ENCODE measurements around the gene CPNE4.

The CPNE4 gene

DNA sequence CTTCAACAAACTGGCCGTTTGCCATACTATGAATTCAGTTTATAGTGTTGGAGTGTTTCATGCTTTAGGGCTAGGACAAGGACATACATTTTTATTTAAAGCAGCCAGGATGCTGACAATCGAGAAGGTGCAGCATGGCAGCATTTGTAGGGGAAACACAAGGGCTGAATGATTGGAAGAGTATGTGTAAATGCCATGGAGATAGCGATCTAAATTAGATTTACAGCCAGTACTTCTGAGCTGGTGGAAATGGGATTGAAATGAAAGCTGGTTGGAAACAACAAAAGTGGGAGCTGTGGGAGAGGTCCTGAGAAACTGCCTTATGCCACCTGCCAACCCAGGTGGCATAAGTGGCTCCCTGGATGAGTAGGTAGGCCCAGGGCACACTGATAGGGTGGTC lies 322.2 kb downstream of the CPNE4 start:
- Histone ChIP-seq H3K4me1 (ENCODE audit: control insufficient read depth, insufficient read depth, low read length) (no peaks in the 10 kb centered on the region), H3K27me3 (ENCODE audit: control insufficient read depth, insufficient read depth, low read length) (no peaks in the 10 kb centered on the region), H3K4me3 (ENCODE audit: low read length) (no peak overlapping the region), H3K27ac (ENCODE audit: low read depth, low read length) (no peak overlapping the region), H3K36me3 (ENCODE audit: control insufficient read depth, insufficient read depth, low read length) (no peaks in the 10 kb centered on the region), H3K9ac (ENCODE audit: low read length) (no peak overlapping the region)

DNA sequence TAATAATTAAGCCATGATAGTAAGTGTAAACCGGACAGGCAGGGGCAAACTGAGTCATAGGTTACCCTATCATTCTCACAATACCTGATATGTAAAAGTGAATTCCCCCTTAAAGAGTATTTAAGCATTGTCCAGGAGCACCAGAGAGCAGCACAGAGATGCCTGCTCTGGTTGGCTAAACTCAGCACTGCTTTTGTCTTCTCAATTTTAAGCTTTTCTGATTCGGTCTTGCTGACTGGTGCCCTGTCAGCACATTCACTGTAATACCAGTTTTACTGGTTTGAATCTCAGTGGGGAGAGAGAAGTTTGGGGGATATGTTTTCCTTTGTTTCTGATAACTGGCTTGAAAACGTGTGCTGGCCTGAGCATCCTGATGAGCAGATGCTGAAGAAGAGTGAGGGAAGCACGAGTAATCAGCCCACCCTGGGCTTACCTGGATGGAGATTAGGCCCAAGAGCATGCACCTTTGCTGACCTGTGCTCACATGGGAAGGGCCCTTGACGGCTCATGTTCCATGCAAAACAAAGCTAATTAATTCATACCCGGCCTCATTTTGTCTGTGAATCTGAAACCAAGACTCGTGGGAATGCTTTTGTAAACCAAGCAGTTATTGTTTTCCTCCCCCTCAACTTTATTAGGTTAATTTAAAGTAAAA lies 323.6 kb downstream of the CPNE4 start:
- Histone ChIP-seq H3K4me1 (ENCODE audit: control insufficient read depth, insufficient read depth, low read length) (no peaks in the 10 kb centered on the region), H3K27ac (ENCODE audit: low read depth, low read length) (no peak overlapping the region), H3K27me3 (ENCODE audit: control insufficient read depth, insufficient read depth, low read length) (no peaks in the 10 kb centered on the region), H3K4me3 (ENCODE audit: low read length) (no peak overlapping the region), H3K36me3 (ENCODE audit: control insufficient read depth, insufficient read depth, low read length) (no peaks in the 10 kb centered on the region), H3K9ac (ENCODE audit: low read length) (no peak overlapping the region)

DNA sequence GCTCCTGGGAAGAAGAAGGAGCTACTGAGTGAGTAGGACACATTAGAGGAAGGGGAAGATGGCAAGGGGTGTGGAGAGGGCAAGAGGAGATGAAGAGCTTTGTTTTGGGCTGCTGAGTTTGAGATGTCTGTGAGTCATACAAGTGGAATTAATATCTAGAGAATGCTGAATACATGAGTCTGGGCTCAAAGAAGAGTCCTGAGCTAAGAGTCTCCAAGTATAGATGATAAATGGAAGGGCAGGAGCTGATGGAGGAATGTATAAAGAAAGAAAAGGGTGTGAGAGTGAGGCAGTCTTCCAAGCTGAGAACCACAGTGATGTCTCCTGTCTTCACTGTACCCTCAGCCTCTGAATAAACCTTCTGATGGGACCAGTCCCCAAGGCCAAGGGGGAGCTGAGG lies 326.6 kb downstream of the CPNE4 start:
- Histone ChIP-seq H3K27ac (ENCODE audit: low read depth, low read length) (no peak overlapping the region), H3K4me3 (ENCODE audit: low read length) (no peak overlapping the region), H3K9ac (ENCODE audit: low read length) (no peak overlapping the region), H3K27me3 (ENCODE audit: control insufficient read depth, insufficient read depth, low read length) (no peaks in the 10 kb centered on the region), H3K36me3 (ENCODE audit: control insufficient read depth, insufficient read depth, low read length) (no peaks in the 10 kb centered on the region), H3K4me1 (ENCODE audit: control insufficient read depth, insufficient read depth, low read length) (no peaks in the 10 kb centered on the region)

DNA sequence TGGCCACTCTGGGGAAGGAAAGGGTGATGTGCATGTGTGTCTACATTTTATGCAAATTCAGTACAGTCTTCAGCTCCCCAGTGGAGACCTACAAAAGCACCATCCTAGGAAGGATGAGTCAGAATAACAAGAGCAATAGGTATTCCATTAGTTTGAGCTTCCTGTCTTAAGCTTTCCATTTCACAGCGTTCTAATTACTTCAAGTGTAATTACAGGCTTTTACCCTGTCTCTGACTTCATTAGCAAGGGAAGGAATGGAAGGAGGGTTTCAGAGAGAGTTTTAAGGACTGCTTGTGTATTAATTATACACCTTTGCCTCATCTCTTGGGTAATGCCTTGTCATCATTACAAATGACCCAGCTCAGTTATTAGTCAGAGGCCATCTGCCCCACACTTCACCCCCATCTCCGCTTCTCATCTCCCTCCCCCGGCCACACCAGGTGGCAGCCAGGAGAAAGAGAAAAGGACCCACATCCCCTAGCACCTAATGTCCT lies 329.2 kb downstream of the CPNE4 start:
- Histone ChIP-seq H3K27me3 (ENCODE audit: control insufficient read depth, insufficient read depth, low read length) (no peaks in the 10 kb centered on the region), H3K9ac (ENCODE audit: low read length) (no peak overlapping the region), H3K27ac (ENCODE audit: low read depth, low read length) (no peak overlapping the region), H3K4me3 (ENCODE audit: low read length) (no peak overlapping the region), H3K4me1 (ENCODE audit: control insufficient read depth, insufficient read depth, low read length) (no peaks in the 10 kb centered on the region), H3K36me3 (ENCODE audit: control insufficient read depth, insufficient read depth, low read length) (no peaks in the 10 kb centered on the region)

- H3K4me1 ChIP-seq (ENCODE audit: control insufficient read depth, insufficient read depth, low read length), result no peaks in the 10 kb centered on the region
- no peak overlapping the region for H3K27ac ChIP-seq (ENCODE audit: low read depth, low read length)
- H3K4me3 ChIP-seq (ENCODE audit: low read length), result no peak overlapping the region
- no peak overlapping the region for H3K9ac ChIP-seq (ENCODE audit: low read length)
- H3K36me3 ChIP-seq (ENCODE audit: control insufficient read depth, insufficient read depth, low read length), result no peaks in the 10 kb centered on the region
- H3K27me3 ChIP-seq (ENCODE audit: control insufficient read depth, insufficient read depth, low read length), result no peaks in the 10 kb centered on the region
Measured at GRCh38 chr3:131705099-131705498, 329.7 kb downstream of the CPNE4 start.

- no peaks in the 10 kb centered on the region for H3K27me3 ChIP-seq (ENCODE audit: control insufficient read depth, insufficient read depth, low read length)
- no peak overlapping the region for H3K9ac ChIP-seq (ENCODE audit: low read length)
- H3K4me3 ChIP-seq (ENCODE audit: low read length), result no peak overlapping the region
- no peaks in the 10 kb centered on the region for H3K36me3 ChIP-seq (ENCODE audit: control insufficient read depth, insufficient read depth, low read length)
- H3K4me1 ChIP-seq (ENCODE audit: control insufficient read depth, insufficient read depth, low read length), result no peaks in the 10 kb centered on the region
- H3K27ac ChIP-seq (ENCODE audit: low read depth, low read length), result no peak overlapping the region
Measured at GRCh38 chr3:131704098-131704497, 330.7 kb downstream of the CPNE4 start.

DNA sequence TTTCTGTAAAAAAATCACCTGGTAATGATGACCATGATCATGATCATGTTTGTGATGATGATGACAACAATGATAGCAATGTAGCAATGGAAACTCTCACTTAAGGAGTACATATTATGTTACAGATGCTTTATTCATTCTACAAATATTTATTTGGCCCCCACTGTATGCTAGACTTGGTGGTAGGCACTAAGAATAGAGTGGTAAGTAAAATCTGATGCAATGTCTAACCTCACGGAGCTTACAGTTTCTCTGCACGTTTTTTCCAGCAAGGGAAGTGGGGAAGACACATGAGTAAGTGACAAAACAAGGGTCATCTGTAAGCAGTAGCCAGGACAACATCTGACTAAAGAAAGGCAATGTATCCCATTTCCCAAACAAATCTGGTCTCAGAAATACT lies 332.7 kb downstream of the CPNE4 start:
- Histone ChIP-seq H3K27ac (ENCODE audit: low read depth, low read length) (no peak overlapping the region), H3K4me3 (ENCODE audit: low read length) (no peak overlapping the region), H3K9ac (ENCODE audit: low read length) (no peak overlapping the region), H3K27me3 (ENCODE audit: control insufficient read depth, insufficient read depth, low read length) (no peaks in the 10 kb centered on the region), H3K4me1 (ENCODE audit: control insufficient read depth, insufficient read depth, low read length) (no peaks in the 10 kb centered on the region), H3K36me3 (ENCODE audit: control insufficient read depth, insufficient read depth, low read length) (no peaks in the 10 kb centered on the region)

DNA sequence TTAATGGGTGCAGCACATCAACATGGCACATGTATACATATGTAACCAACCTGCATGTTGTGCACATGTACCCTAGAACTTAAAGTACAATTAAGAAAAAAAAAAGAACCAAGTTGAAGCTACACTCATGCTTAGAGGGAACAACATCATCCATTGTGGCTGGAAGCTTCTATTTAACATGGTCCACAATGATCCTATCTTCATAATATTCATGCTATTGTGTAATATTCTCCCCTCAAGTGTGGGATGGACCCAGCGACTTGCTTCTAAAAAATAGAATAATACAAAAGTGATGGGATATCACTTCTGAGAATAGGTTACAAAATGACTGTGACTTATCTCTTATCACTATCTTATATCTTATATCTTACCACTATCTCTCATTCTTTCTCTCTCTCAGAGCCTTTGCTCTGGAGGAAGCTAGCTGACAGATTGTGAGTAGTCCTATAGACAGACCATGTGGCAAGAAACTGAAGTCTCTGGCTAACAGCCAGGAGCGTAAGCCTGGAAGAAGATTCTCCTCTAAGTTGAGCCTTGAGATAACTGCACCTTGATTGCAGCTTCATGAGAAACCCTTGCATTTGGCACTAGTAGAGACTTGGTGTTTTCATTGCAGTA lies 333.6 kb downstream of the CPNE4 start:
- Histone ChIP-seq H3K4me1 (ENCODE audit: control insufficient read depth, insufficient read depth, low read length) (no peaks in the 10 kb centered on the region), H3K9ac (ENCODE audit: low read length) (no peak overlapping the region), H3K27me3 (ENCODE audit: control insufficient read depth, insufficient read depth, low read length) (no peaks in the 10 kb centered on the region), H3K27ac (ENCODE audit: low read depth, low read length) (no peak overlapping the region), H3K4me3 (ENCODE audit: low read length) (no peak overlapping the region), H3K36me3 (ENCODE audit: control insufficient read depth, insufficient read depth, low read length) (no peaks in the 10 kb centered on the region)

DNA sequence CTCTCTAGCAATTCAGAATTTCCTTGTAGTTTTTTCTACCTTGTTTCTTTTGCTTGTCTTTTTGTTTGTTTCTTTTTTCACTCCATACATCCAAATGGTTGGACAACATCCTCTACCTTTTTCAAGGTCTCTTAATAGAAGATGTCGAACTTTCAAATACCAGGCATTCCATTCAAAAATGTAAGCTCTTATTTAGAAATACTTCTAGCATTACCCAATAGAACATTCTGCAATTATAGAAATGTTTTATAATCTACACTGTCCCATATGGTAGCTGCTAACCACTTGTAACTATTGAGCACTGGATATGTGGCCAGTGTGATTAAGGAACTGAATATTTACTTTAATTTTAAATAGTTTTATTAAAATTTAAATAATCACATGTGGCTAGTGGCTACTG lies 335.8 kb downstream of the CPNE4 start:
- Histone ChIP-seq H3K9ac (ENCODE audit: low read length) (no peak overlapping the region), H3K27me3 (ENCODE audit: control insufficient read depth, insufficient read depth, low read length) (no peaks in the 10 kb centered on the region), H3K4me1 (ENCODE audit: control insufficient read depth, insufficient read depth, low read length) (no peaks in the 10 kb centered on the region), H3K36me3 (ENCODE audit: control insufficient read depth, insufficient read depth, low read length) (no peaks in the 10 kb centered on the region), H3K27ac (ENCODE audit: low read depth, low read length) (no peak overlapping the region), H3K4me3 (ENCODE audit: low read length) (no peak overlapping the region)

DNA sequence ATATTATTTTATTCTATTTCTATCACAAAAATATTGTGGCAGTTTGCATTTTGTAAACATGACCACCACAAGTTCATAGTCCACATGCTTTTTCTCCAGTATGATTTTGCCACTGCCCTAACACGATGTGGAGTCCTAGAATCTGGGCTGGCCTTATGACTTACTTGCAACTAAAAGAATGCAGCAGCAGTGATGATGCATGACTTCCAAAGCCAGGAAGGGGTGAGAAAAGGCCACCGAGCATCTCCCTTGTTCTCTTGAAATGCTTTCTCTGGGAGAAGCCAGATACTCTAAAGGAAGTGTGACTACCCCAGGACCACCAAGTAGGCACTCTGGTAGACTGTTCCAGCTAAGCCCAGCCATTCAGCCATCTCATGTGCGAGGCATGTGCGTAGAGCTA lies 340.4 kb downstream of the CPNE4 start:
- no peak overlapping the region for H3K9ac ChIP-seq (ENCODE audit: low read length)
- H3K36me3 ChIP-seq (ENCODE audit: control insufficient read depth, insufficient read depth, low read length), result no peaks in the 10 kb centered on the region
- no peak overlapping the region for H3K27ac ChIP-seq (ENCODE audit: low read depth, low read length)
- no peak overlapping the region for H3K4me3 ChIP-seq (ENCODE audit: low read length)
- H3K4me1 ChIP-seq (ENCODE audit: control insufficient read depth, insufficient read depth, low read length), result no peaks in the 10 kb centered on the region
- no peaks in the 10 kb centered on the region for H3K27me3 ChIP-seq (ENCODE audit: control insufficient read depth, insufficient read depth, low read length)

GRCh38 chr3:131692356-131692755 lies 342.5 kb downstream of the CPNE4 start:
- Histone ChIP-seq H3K9ac (ENCODE audit: low read length) (no peak overlapping the region), H3K27ac (ENCODE audit: low read depth, low read length) (no peak overlapping the region), H3K4me3 (ENCODE audit: low read length) (no peak overlapping the region), H3K27me3 (ENCODE audit: control insufficient read depth, insufficient read depth, low read length) (no peaks in the 10 kb centered on the region), H3K36me3 (ENCODE audit: control insufficient read depth, insufficient read depth, low read length) (no peaks in the 10 kb centered on the region), H3K4me1 (ENCODE audit: control insufficient read depth, insufficient read depth, low read length) (no peaks in the 10 kb centered on the region)

DNA sequence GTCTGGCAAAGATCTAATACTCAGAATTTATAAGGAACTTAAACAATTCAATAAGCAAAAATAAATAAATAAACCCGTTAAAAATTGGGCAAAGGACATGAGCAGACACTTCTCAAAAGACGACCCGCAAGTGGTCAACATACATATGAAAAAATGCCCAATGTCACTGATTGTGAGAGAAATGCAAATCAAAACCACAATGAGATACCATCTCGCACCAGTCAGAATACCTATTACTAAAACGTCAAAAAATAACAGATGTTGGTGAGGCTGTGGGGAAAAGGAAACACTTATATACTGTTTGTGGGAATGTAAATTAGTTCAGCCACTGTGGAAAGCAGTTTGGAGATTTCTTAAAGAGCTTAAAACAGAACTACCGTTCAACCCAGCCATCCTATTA lies 344.0 kb downstream of the CPNE4 start:
- Histone ChIP-seq H3K9ac (ENCODE audit: low read length) (no peak overlapping the region), H3K27me3 (ENCODE audit: control insufficient read depth, insufficient read depth, low read length) (no peaks in the 10 kb centered on the region), H3K36me3 (ENCODE audit: control insufficient read depth, insufficient read depth, low read length) (no peaks in the 10 kb centered on the region), H3K4me1 (ENCODE audit: control insufficient read depth, insufficient read depth, low read length) (no peaks in the 10 kb centered on the region), H3K4me3 (ENCODE audit: low read length) (no peak overlapping the region), H3K27ac (ENCODE audit: low read depth, low read length) (no peak overlapping the region)

- no peaks in the 10 kb centered on the region for H3K4me1 ChIP-seq (ENCODE audit: control insufficient read depth, insufficient read depth, low read length)
- no peaks in the 10 kb centered on the region for H3K27me3 ChIP-seq (ENCODE audit: control insufficient read depth, insufficient read depth, low read length)
- no peak overlapping the region for H3K9ac ChIP-seq (ENCODE audit: low read length)
- no peak overlapping the region for H3K4me3 ChIP-seq (ENCODE audit: low read length)
- H3K27ac ChIP-seq (ENCODE audit: low read depth, low read length), result no peak overlapping the region
- H3K36me3 ChIP-seq (ENCODE audit: control insufficient read depth, insufficient read depth, low read length), result no peaks in the 10 kb centered on the region
Measured at GRCh38 chr3:131688370-131688769, 346.4 kb downstream of the CPNE4 start.
